GM12878 (cell line): Measurements from ENCODE around the gene PDK3. TPM values are rescaled to one million over a fixed set of nuclear protein-coding genes. Genes with fewer than 3 reads are reported as not detected.

Experiments used
- ATAC-seq: fragments of 200-7000 bp; cut with Tn5 transposase; 3 replicates; pipeline ENCODE4 v1.9.1; 2020; ENCODE audit warnings: mild to moderate bottlenecking, moderate library complexity
- BruUV-seq: library from RNA; stranded (reverse); fragments of 400-500 nt; replicated peaks from 2 replicates; lab custom pipeline; 2021; lab: Mats Ljungman, UMichigan
- CTCF ChIA-PET: fragments of 300-600 bp; sonication (Branson Sonifier 250); formaldehyde crosslinking; extraction: SDS; loops from one replicate; lab custom pipeline; 2021; ENCODE audit warnings: inconsistent platforms; lab: Yijun Ruan, JAX
- POLR2A ChIA-PET: fragments of 350-600 bp; formaldehyde crosslinking; extraction: SDS; loops from one replicate; lab custom pipeline; 2021; ENCODE audit warnings: inconsistent platforms; lab: Charles Lee
- RAD21 ChIA-PET: fragments of 300-600 bp; sonication (Branson Sonifier 250); formaldehyde crosslinking; loops from one replicate; lab custom pipeline; 2023; ENCODE audit warnings: antibody characterized with exemption; ENCODE audit not compliant: unreplicated experiment; lab: Charles Lee
- SMC1A ChIA-PET: fragments of 300-600 bp; sonication (Branson Sonifier 250); formaldehyde crosslinking; loops from one replicate; lab custom pipeline; 2023; ENCODE audit not compliant: unreplicated experiment, uncharacterized antibody; lab: Charles Lee
- DNase-seq: peaks from one replicate; pipeline ENCODE4 v3.0.0-alpha.2; 2011; ENCODE audit warnings: low read depth, low spot score
- FAIRE-seq: peaks from 3 replicates; lab custom pipeline; 2011; peaks lifted over from hg19 to GRCh38; lab: Jason Lieb, UNC
- H2AFZ ChIP-seq: 2 replicates; pipeline ENCODE4 v1.6.0; 2011; ENCODE audit warnings: low read depth, low read length, control low read depth; ENCODE audit not compliant: control insufficient read depth
- H3K27ac ChIP-seq: 2 replicates; pipeline ENCODE4 v1.5.1; 2011; ENCODE audit warnings: control low read depth; ENCODE audit not compliant: control insufficient read depth, insufficient read depth
- H3K27me3 ChIP-seq, 2 experiments: replicated peaks in 1 of 2; 2 replicates each; pipeline versions ENCODE4 v1.6.0 to v1.6.1; 2011; ENCODE audit warnings: low read length in 1 of 2; ENCODE audit not compliant: control insufficient read depth in 2 of 2, insufficient read depth in 2 of 2
- H3K36me3 ChIP-seq, 2 experiments: 2 replicates each; pipeline ENCODE4 v1.5.1; 2011; ENCODE audit warnings: low read length in 1 of 2; ENCODE audit not compliant: control insufficient read depth in 2 of 2, insufficient read depth in 2 of 2
- H3K4me1 ChIP-seq: 2 replicates; pipeline ENCODE4 v1.6.1; 2011; ENCODE audit warnings: mild to moderate bottlenecking, low read length, moderate library complexity, mixed read lengths; ENCODE audit not compliant: control insufficient read depth, insufficient read depth
- H3K4me2 ChIP-seq: 2 replicates; pipeline ENCODE4 v1.6.0; 2011; ENCODE audit warnings: control low read depth; ENCODE audit not compliant: control insufficient read depth, insufficient read depth
- H3K4me3 ChIP-seq: fragments of 200-600 bp; sonication (generic); 2 replicates; pipeline ENCODE4 v1.5.1; 2016
- H3K79me2 ChIP-seq: 2 replicates; pipeline ENCODE4 v1.6.0; 2011; ENCODE audit warnings: low read length; ENCODE audit not compliant: control insufficient read depth, insufficient read depth
- H3K9ac ChIP-seq: 2 replicates; pipeline ENCODE4 v1.8.0; 2011; ENCODE audit warnings: low read length, control low read depth, mixed read lengths; ENCODE audit not compliant: control insufficient read depth, insufficient read depth
- H3K9me3 ChIP-seq: replicated peaks from 3 replicates; pipeline ENCODE4 v1.5.1; 2011; ENCODE audit warnings: mild to moderate bottlenecking, low read length; ENCODE audit not compliant: control insufficient read depth, insufficient read depth
- H4K20me1 ChIP-seq: 2 replicates; pipeline ENCODE4 v1.6.0; 2011; ENCODE audit not compliant: control insufficient read depth, insufficient read depth
- CREB1 ChIP-seq: IDR thresholded peaks from 2 replicates; pipeline ENCODE4 v1.6.1; 2012; ENCODE audit warnings: low read depth, mild to moderate bottlenecking, inconsistent platforms
- DPF2 ChIP-seq: fragments of 450-650 bp; IDR thresholded peaks from 2 replicates; pipeline ENCODE4 v1.6.1; 2017; ENCODE audit warnings: mild to moderate bottlenecking
- KDM1A ChIP-seq: fragments of 200-600 bp; sonication (generic); IDR thresholded peaks from 2 replicates; pipeline ENCODE4 v1.6.1; 2016; ENCODE audit warnings: borderline replicate concordance
- NFYA ChIP-seq: IDR thresholded peaks from 2 replicates; pipeline ENCODE4 v1.6.1; 2011; ENCODE audit warnings: low read depth, mild to moderate bottlenecking, low read length, improper control_type of control experiment, borderline replicate concordance
- NR2C2 ChIP-seq: IDR thresholded peaks from 2 replicates; pipeline ENCODE4 v1.6.1; 2011; ENCODE audit warnings: borderline replicate concordance, low read depth; ENCODE audit not compliant: control insufficient read depth, insufficient read length
- PRDM15 ChIP-seq: fragments of 450-650 bp; formaldehyde crosslinking; IDR thresholded peaks from 2 replicates; pipeline ENCODE4 v1.4.0; 2020; ENCODE audit warnings: mild to moderate bottlenecking, moderate library complexity
- RFX5 ChIP-seq: IDR thresholded peaks from 2 replicates; pipeline ENCODE4 v1.6.1; 2011; ENCODE audit warnings: low read depth, low read length, improper control_type of control experiment
- SP1 ChIP-seq: IDR thresholded peaks from one replicate; pipeline ENCODE4 v1.6.1; 2011; ENCODE audit warnings: low read depth, low read length
- SUZ12 ChIP-seq: fragments of 200-600 bp; sonication (generic); IDR thresholded peaks from one replicate; pipeline ENCODE4 v1.6.1; 2018; ENCODE audit warnings: antibody characterized with exemption, mild to moderate bottlenecking; ENCODE audit not compliant: unreplicated experiment
- TCF12 ChIP-seq: IDR thresholded peaks from 2 replicates; pipeline ENCODE4 v1.6.1; 2011; ENCODE audit warnings: low read depth, mild to moderate bottlenecking, low read length
- WGBS: methylation state at CpG from one replicate; pipeline ENCODE4 v1.1.6; 2016; ENCODE audit warnings: low lambda C conversion rate; ENCODE audit not compliant: insufficient replicate concordance, insufficient coverage; ENCODE audit errors: missing lambda C conversion rate; 5-methylcytosine and 5-hydroxymethylcytosine counted together
- in situ Hi-C: fragments of 300-500 bp; cut with MboI; formaldehyde crosslinking; loops from 9 replicates; pipeline ENCODE4 v1.14.3; 2018; ENCODE audit warnings: mixed read lengths
- intact Hi-C: fragments of 100-400 bp; cut with micrococcal nuclease; formaldehyde crosslinking; loops from one replicate; pipeline ENCODE4 v1.14.2; 2022; ENCODE audit not compliant: unreplicated experiment
- polyA plus RNA-seq, 11 experiments: library from polyadenylated mRNA; depleted of rRNA in 4 of 11; unstranded in 6 of 11; stranded (reverse) in 5 of 11; fragments of >200 nt; fragmentation: Nextera tagmentation in 4 of 11; fragmentation: Illumina TruSeq in 1 of 11; extraction: Ambion mirVana in 4 of 11; extraction: Trizol in 1 of 11; gene quantifications; 1 replicate in 1 of 11; 2 replicates in 10 of 11; pipeline versions ENCODE4 v1.2.1 to v1.2.3, GENCODE V29; 2011 to 2016; ENCODE audit warnings: inconsistent platforms in 2 of 11, missing spikeins in 2 of 11, low read depth in 1 of 11
- total RNA-seq, 4 experiments: library from RNA; depleted of rRNA in 3 of 4; stranded (reverse); fragments of >200 nt in 3 of 4; fragmentation: Illumina TruSeq in 1 of 4; extraction: Trizol in 1 of 4; gene quantifications; 2 replicates each; pipeline versions ENCODE4 v1.2.1 to v1.2.3, GENCODE V29; 2013 to 2021

The PDK3 gene
- total and polyA plus RNA-seq, 10 of the 15 experiments (the other 5 are each of a cell fraction or from before 2014, with no cell fraction given) = 4.2 to 54.6 (median 21.9) TPM

GRCh38 chrX:24493740-24494581 is 28.9 kb downstream of the PDK3 start:
- Histone ChIP-seq H3K79me2 (no peaks in the 10 kb centered on the region), H3K9me3 (no peaks in the 10 kb centered on the region), H3K36me3 (no peaks in the 10 kb centered on the region)
- TF ChIP-seq SP1 (no peak), CREB1 (no peak), DPF2 (no peak), NFYA (no peak), NR2C2 (no peak), TCF12 (no peak), RFX5 (no peak), SUZ12 (no peak), PRDM15 (no peak), KDM1A (no peak)
- TF ChIP-seq, all 136 proteins: peak for 0
- SMC1A ChIA-PET = interaction anchor here (2.4 kb wide), 1 partner anchor 97 kb away, joined by 8 read pairs; no protein-coding TSS in a partner anchor
- Histone ChIP-seq H3K4me2 (no peak overlapping the region), H2AFZ (no peak overlapping the region), H3K4me3 (no peak overlapping the region), H3K27me3 (no peaks in the 10 kb centered on the region; a peak in 1 of 4 replicates), H3K9ac (no peak overlapping the region), H4K20me1 (no peaks in the 10 kb centered on the region), H3K27ac (no peak overlapping the region; the same call in 1 of the 2 replicates), H3K4me1 (peaks cover 3% of the 10 kb centered on the region; the same call in 1 of the 2 replicates)
- no peak for DNase-seq
- no peak for FAIRE-seq
- CTCF ChIA-PET = interaction anchor here (4.2 kb wide), 1 partner anchor 98 kb away, joined by 20 read pairs; no protein-coding TSS in a partner anchor
- POLR2A ChIA-PET = no interaction called here
- RAD21 ChIA-PET = interaction anchor here (1.7 kb wide), 1 partner anchor 98 kb away, joined by 5 read pairs; no protein-coding TSS in a partner anchor
- no peak for ATAC-seq
- intact Hi-C loops = no loop called here
- 20% methylated on average over 6 of the region's 6 CpGs for WGBS
- in situ Hi-C loops = no loop called here
- no TSS peak for BruUV-seq
